ENCODE results near the gene CHMP2B. TPM values are rescaled to one million over a fixed set of nuclear protein-coding genes. Genes with fewer than 3 reads are reported as not detected.
A peak's percentile ranks its signal among the peaks of the same experiment; 100 is the strongest.
"Not testable (repeated sequence)": the region's sequence is repeated elsewhere in the genome, so short reads cannot be mapped to it uniquely, and the experiment has no call there.

Gene CHMP2B
- total and polyA plus RNA-seq, 4 donors: 26.7 to 70.5 (median 54.4) TPM

- Histone ChIP-seq H3K4me3 (ENCODE audit: low read depth, low read length) (no peak within 1 kb of the TSS), H3K27me3 (ENCODE audit: control insufficient read depth, insufficient read depth, low read length) (no peaks in the 10 kb centered on the region), H3K9me3 (ENCODE audit: control insufficient read depth, insufficient read depth, low read length) (no peaks in the 10 kb centered on the region), H3K4me1 (ENCODE audit: control insufficient read depth, insufficient read depth, low read length) (no peaks in the 10 kb centered on the region), H3K36me3 (ENCODE audit: control insufficient read depth, insufficient read depth, low read length) (no peaks in the 10 kb centered on the region), H3K27ac (ENCODE audit: low read depth, low read length) (no peak within 1 kb of the TSS)
- no peak for DNase-seq (ENCODE audit: low read depth in 4 of 6, low spot score in 6 of 6)
- no CpG with 5 or more reads among the region's 6 CpGs for WGBS (ENCODE audit: insufficient coverage)
These were observed 49.4 kb downstream of the CHMP2B start, which contains the start of gene POU1F1 for GRCh38 chr3:87276484-87276883. Gene POU1F1 (minus strand): TSS chr3:87276584. CDS start chr3:87276462, 122 bp downstream.

DNA sequence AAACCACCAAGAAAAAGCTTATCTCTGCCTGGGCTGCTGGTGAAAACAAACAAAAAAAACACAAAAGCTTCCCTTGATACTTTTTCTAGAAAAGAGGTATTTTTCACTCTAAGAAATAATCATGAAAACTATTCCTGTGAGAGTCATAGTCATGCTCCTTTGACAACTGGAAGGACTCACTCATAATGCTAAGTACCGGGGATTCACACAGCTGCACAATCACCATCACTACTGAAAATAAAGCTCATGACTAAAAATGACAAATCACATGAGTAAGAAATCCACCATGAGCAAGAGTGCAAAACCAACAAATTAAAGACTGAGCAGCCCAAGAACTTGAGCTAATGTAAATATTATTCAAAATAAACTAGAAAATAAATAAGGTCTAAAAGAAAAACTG is 59.9 kb downstream of the CHMP2B start:
- Histone ChIP-seq H3K27me3 (ENCODE audit: control insufficient read depth, insufficient read depth, low read length) (no peaks in the 10 kb centered on the region), H3K4me3 (ENCODE audit: low read depth, low read length) (no peak overlapping the region), H3K27ac (ENCODE audit: low read depth, low read length) (no peak overlapping the region), H3K36me3 (ENCODE audit: control insufficient read depth, insufficient read depth, low read length) (no peaks in the 10 kb centered on the region), H3K4me1 (ENCODE audit: control insufficient read depth, insufficient read depth, low read length) (no peaks in the 10 kb centered on the region), H3K9me3 (ENCODE audit: control insufficient read depth, insufficient read depth, low read length) (peaks cover 2% of the 10 kb centered on the region)
- WGBS (ENCODE audit: insufficient coverage): no CpG with 5 or more reads among the region's 1 CpG
- no peak for DNase-seq (ENCODE audit: low read depth in 4 of 6, low spot score in 6 of 6)

DNA sequence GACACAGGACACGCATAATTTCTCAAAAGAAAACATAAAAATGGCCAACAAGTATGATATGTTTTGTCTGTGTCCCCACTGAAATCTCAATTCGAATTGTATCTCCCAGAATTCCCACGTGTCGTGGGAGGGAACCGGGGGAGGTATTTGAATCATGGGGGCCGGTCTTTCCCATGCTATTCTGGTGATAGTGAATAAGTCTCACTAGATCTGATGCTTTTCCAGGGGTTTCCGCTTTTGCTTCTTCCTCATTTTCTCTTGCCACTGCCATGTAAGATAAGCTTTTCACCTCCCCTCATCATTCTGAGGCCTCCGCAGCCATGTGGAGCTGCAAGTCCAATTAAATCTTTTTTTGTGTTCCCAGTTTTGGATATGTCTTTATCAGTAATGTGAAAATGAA is 61.3 kb downstream of the CHMP2B start:
- no peaks in the 10 kb centered on the region for H3K4me1 ChIP-seq (ENCODE audit: control insufficient read depth, insufficient read depth, low read length)
- H3K27ac ChIP-seq (ENCODE audit: low read depth, low read length): no peak overlapping the region
- peaks cover 2% of the 10 kb centered on the region for H3K9me3 ChIP-seq (ENCODE audit: control insufficient read depth, insufficient read depth, low read length)
- H3K4me3 ChIP-seq (ENCODE audit: low read depth, low read length): no peak overlapping the region
- WGBS (ENCODE audit: insufficient coverage): no CpG with 5 or more reads among the region's 8 CpGs
- no peaks in the 10 kb centered on the region for H3K27me3 ChIP-seq (ENCODE audit: control insufficient read depth, insufficient read depth, low read length)
- DNase-seq (ENCODE audit: low read depth in 4 of 6, low spot score in 6 of 6): no peak
- no peaks in the 10 kb centered on the region for H3K36me3 ChIP-seq (ENCODE audit: control insufficient read depth, insufficient read depth, low read length)

- Histone ChIP-seq H3K36me3 (ENCODE audit: control insufficient read depth, insufficient read depth, low read length) (no peaks in the 10 kb centered on the region), H3K9me3 (ENCODE audit: control insufficient read depth, insufficient read depth, low read length) (no peaks in the 10 kb centered on the region), H3K27ac (ENCODE audit: low read depth, low read length) (no peak overlapping the region)
These were observed 71.1 kb downstream of the CHMP2B start for GRCh38 chr3:87298111-87298718.

GRCh38 chr3:87305031-87305430 is 77.9 kb downstream of the CHMP2B start:
- H3K4me1 ChIP-seq (ENCODE audit: control insufficient read depth, insufficient read depth, low read length); H3K27me3 ChIP-seq (ENCODE audit: control insufficient read depth, insufficient read depth, low read length); H3K27ac ChIP-seq (ENCODE audit: low read depth, low read length); H3K36me3 ChIP-seq (ENCODE audit: control insufficient read depth, insufficient read depth, low read length); H3K4me3 ChIP-seq (ENCODE audit: low read depth, low read length); H3K9me3 ChIP-seq (ENCODE audit: control insufficient read depth, insufficient read depth, low read length); DNase-seq (ENCODE audit: low read depth in 4 of 6, low spot score in 6 of 6): not testable (repeated sequence)
- WGBS (ENCODE audit: insufficient coverage): no CpG with 5 or more reads among the region's 1 CpG

More at GRCh38 chr3:87298111-87298718, 71.1 kb downstream of the CHMP2B start:
- peak; percentile 10 to 87 (median 27) for DNase-seq (ENCODE audit: low read depth in 4 of 6, low spot score in 6 of 6)
- H3K27me3 ChIP-seq (ENCODE audit: control insufficient read depth, insufficient read depth, low read length): no peaks in the 10 kb centered on the region
- H3K4me1 ChIP-seq (ENCODE audit: control insufficient read depth, insufficient read depth, low read length): no peaks in the 10 kb centered on the region
- H3K4me3 ChIP-seq (ENCODE audit: low read depth, low read length): no peak overlapping the region
- WGBS (ENCODE audit: insufficient coverage): 0% methylated on average over 1 of the region's 3 CpGs

Small RNA genes within 50 kb of the gene (small RNA-seq; reads per million reads assigned to genes)
- gene MIR4795 (ENCODE audit: low replicate concordance): not detected

Other genes starting within 250 kb of the CHMP2B start
- 10 to 100 TPM in 1 of 2 donors, 1 to 10 TPM in 1; 7.8 to 17.5 TPM for gene VGLL3, start 236.2 kb upstream of the CHMP2B start, total RNA-seq
- gene VGLL3, start 236.2 kb upstream of the CHMP2B start, polyA plus RNA-seq (ENCODE audit: insufficient read length in 2 of 2): 1 to 10 TPM; 2.8 to 2.9 TPM
- gene POU1F1, start 49.3 kb downstream of the CHMP2B start, total RNA-seq: not detected
- gene POU1F1, start 49.3 kb downstream of the CHMP2B start, polyA plus RNA-seq (ENCODE audit: insufficient read length in 2 of 2): under 1 TPM; 0.17 to 0.24 TPM